ENCODE results near the gene ZNG1A.
"Not testable (repeated sequence)": the region's sequence is repeated elsewhere in the genome, so short reads cannot be mapped to it uniquely, and the experiment has no call there.

DNA sequence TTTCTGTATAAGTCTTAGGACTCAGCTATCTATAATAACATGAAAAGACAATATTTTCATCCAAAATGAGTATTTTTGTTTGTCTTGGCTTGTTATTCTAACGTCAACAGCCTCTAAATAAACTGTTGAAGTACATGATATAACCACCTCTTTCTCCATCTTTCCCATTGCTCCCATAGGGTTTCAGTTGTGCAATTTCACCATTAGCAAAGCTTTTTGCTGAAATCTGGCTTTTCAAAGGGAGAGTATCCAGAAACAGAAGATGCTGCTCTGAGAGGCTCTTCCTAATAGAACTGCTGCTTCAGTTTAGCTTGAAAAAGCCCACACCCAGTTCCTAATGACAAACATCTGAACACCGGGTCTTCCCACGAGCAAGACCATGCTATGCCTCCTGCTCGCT is 91.8 kb downstream of the ZNG1A start:
- TF ChIP-seq TAF1 (IDR thresholded peaks at IDR 0.05; ENCODE audit: control insufficient read depth, extremely low read depth, insufficient read depth, low read length, severe bottlenecking); SRSF7 (optimal IDR thresholded peaks at IDR 0.05; ENCODE audit: low read depth, low read length); NR3C1 (CRISPR knock-in tag; IDR thresholded peaks at IDR 0.05); KDM5B (IDR thresholded peaks at IDR 0.05; ENCODE audit: insufficient replicate concordance, low read depth, low read length); SAP30 (IDR thresholded peaks at IDR 0.05; ENCODE audit: borderline replicate concordance, insufficient read depth, low read depth, low read length, poor library complexity, severe bottlenecking); SMAD1 (IDR thresholded peaks at IDR 0.05; ENCODE audit: low read depth, low read length, partially characterized antibody); STAT6 (CRISPR knock-in tag; IDR thresholded peaks at IDR 0.05); TRIM24 (IDR thresholded peaks at IDR 0.05); HCFC1 (IDR thresholded peaks at IDR 0.05; ENCODE audit: low read depth, low read length); ZNF263 (CRISPR knock-in tag; IDR thresholded peaks at IDR 0.05; ENCODE audit: borderline replicate concordance); FOXA1 (IDR thresholded peaks at IDR 0.05; ENCODE audit: borderline replicate concordance); ZNF766 (CRISPR knock-in tag; conservative IDR thresholded peaks at IDR 0.05): not testable (repeated sequence)
- TF ChIP-seq, protein P1, sequence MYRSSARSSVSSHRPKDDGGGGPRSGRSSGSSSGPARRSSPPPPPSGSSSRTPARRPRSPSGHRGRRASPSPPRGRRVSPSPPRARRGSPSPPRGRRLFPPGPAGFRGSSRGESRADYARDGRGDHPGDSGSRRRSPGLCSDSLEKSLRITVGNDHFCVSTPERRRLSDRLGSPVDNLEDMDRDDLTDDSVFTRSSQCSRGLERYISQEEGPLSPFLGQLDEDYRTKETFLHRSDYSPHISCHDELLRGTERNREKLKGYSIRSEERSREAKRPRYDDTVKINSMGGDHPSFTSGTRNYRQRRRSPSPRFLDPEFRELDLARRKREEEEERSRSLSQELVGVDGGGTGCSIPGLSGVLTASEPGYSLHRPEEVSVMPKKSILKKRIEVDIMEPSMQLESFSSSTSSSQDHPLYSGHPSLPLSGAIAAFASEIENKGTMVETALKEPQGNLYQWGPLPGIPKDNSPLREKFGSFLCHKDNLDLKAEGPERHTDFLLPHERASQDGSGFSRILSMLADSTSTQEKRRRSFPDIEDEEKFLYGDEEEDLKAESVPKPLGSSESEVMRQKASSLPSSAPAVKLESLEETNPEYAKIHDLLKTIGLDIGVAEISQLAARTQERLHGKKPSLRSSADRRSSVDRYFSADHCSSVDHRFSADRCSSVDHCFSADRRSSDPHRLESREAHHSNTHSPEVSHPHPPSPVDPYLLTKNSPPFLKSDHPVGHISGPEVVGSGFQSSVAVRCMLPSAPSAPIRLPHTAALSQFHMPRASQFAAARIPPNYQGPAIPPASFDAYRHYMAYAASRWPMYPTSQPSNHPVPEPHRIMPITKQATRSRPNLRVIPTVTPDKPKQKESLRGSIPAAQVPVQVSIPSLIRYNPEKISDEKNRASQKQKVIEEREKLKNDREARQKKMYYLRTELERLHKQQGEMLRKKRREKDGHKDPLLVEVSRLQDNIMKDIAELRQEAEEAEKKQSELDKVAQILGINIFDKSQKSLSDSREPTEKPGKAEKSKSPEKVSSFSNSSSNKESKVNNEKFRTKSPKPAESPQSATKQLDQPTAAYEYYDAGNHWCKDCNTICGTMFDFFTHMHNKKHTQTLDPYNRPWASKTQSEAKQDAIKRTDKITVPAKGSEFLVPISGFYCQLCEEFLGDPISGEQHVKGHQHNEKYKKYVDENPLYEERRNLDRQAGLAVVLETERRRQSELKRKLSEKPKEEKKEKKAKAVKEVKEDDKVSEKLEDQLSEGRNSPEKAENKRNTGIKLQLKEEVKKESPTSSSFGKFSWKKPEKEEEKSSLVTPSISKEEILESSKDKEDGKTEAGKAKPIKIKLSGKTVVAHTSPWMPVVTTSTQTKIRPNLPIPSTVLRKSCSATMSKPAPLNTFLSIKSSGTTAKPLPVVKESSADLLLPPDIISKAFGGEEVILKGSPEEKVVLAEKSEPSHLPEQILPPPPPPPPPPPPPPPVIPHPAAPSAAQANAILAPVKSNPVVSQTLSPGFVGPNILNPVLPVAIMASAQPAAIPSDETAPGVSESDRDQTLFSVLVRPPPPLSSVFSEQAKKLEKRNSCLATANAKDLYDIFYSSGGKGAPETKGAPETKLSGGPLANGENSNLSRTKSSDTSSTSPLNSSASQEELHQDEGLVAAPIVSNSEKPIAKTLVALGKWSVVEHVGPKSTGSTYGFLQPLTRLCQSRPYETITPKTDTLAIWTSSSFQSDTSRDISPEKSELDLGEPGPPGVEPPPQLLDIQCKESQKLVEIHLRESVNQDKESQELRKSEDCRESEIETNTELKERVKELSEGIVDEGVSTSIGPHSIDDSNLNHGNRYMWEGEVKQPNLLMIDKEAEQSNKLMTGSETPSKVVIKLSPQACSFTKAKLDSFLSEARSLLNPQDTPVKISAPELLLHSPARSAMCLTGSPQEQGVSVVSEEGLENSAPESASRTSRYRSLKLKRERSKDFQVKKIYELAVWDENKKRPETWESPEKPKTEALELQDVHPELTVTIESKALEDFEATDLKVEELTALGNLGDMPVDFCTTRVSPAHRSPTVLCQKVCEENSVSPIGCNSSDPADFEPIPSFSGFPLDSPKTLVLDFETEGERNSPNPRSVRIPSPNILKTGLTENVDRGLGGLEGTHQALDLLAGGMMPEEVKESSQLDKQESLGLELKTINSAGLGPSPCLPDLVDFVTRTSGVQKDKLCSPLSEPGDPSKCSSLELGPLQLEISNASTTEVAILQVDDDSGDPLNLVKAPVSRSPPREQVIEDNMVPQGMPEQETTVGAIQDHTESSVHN (IDR thresholded peaks at IDR 0.05; ENCODE audit: borderline replicate concordance in 1 of 2, low read depth in 1 of 2): not testable (repeated sequence)
- TF ChIP-seq, protein P2, sequence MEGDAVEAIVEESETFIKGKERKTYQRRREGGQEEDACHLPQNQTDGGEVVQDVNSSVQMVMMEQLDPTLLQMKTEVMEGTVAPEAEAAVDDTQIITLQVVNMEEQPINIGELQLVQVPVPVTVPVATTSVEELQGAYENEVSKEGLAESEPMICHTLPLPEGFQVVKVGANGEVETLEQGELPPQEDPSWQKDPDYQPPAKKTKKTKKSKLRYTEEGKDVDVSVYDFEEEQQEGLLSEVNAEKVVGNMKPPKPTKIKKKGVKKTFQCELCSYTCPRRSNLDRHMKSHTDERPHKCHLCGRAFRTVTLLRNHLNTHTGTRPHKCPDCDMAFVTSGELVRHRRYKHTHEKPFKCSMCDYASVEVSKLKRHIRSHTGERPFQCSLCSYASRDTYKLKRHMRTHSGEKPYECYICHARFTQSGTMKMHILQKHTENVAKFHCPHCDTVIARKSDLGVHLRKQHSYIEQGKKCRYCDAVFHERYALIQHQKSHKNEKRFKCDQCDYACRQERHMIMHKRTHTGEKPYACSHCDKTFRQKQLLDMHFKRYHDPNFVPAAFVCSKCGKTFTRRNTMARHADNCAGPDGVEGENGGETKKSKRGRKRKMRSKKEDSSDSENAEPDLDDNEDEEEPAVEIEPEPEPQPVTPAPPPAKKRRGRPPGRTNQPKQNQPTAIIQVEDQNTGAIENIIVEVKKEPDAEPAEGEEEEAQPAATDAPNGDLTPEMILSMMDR (IDR thresholded peaks at IDR 0.05 in 2 of 3, conservative IDR thresholded peaks at IDR 0.05 in 1 of 3; ENCODE audit: insufficient read depth in 2 of 3, low read depth in 1 of 3, low read length in 3 of 3): not testable (repeated sequence)
